Breast epithelium (tissue), 3 donors: Measurements from ENCODE around the gene CAPZA1.

Experiments
- POLR2A ChIP-seq: fragments of 450-650 bp; IDR thresholded peaks from one replicate; pipeline ENCODE4 v1.6.1; 2016; ENCODE audit warnings: antibody characterized with exemption, mild to moderate bottlenecking, moderate library complexity
- POLR2AphosphoS5 ChIP-seq, 3 donors: sonication (generic); formaldehyde crosslinking; IDR thresholded peaks; one replicate each; pipeline ENCODE4 v1.6.1; 2017; ENCODE audit warnings: antibody characterized with exemption in 3 of 3
- TF ChIP-seq, protein P1 (sequence below), 3 donors: fragments of 450-650 bp; IDR thresholded peaks; one replicate each; pipeline ENCODE4 v1.5.1; 2016 to 2017; ENCODE audit warnings: antibody characterized with exemption in 3 of 3, mild to moderate bottlenecking in 3 of 3, moderate library complexity in 3 of 3

GRCh38 chr1:112717263-112717873 is 97.7 kb downstream of the CAPZA1 start:
- TF ChIP-seq, protein P1, sequence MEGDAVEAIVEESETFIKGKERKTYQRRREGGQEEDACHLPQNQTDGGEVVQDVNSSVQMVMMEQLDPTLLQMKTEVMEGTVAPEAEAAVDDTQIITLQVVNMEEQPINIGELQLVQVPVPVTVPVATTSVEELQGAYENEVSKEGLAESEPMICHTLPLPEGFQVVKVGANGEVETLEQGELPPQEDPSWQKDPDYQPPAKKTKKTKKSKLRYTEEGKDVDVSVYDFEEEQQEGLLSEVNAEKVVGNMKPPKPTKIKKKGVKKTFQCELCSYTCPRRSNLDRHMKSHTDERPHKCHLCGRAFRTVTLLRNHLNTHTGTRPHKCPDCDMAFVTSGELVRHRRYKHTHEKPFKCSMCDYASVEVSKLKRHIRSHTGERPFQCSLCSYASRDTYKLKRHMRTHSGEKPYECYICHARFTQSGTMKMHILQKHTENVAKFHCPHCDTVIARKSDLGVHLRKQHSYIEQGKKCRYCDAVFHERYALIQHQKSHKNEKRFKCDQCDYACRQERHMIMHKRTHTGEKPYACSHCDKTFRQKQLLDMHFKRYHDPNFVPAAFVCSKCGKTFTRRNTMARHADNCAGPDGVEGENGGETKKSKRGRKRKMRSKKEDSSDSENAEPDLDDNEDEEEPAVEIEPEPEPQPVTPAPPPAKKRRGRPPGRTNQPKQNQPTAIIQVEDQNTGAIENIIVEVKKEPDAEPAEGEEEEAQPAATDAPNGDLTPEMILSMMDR (IDR thresholded peaks at IDR 0.05) = no peak
- TF ChIP-seq POLR2A = no peak
- no peak for TF ChIP-seq POLR2AphosphoS5 (IDR thresholded peaks at IDR 0.05)
